Astrocyte (in vitro differentiated cells and primary cell): Measurements from ENCODE around the gene TMPRSS12.

Experiments
- CTCF ChIP-seq: IDR thresholded peaks from 2 replicates; pipeline ENCODE4 v1.5.1; 2011; ENCODE audit warnings: low read depth, mild to moderate bottlenecking, inconsistent platforms, low read length, moderate library complexity; ENCODE audit not compliant: insufficient read depth
- EZH2 ChIP-seq: IDR thresholded peaks from 2 replicates; pipeline ENCODE4 v1.6.1; 2012; ENCODE audit warnings: mild to moderate bottlenecking, low read length, inconsistent platforms; ENCODE audit not compliant: insufficient read depth

- TF ChIP-seq CTCF (no peak), EZH2 (no peak)
Measured at GRCh38 chr12:50839042-50839441, 3.7 kb upstream of the TMPRSS12 start.
